RPMI7951 (cell line): ENCODE data around the gene IGF2R. TPM values are rescaled to one million over a fixed set of nuclear protein-coding genes. Genes with fewer than 3 reads are reported as not detected.
"Not testable (repeated sequence)": the region's sequence is repeated elsewhere in the genome, so short reads cannot be mapped to it uniquely, and the experiment has no call there.

Source experiments
- DNase-seq: peaks from one replicate; pipeline ENCODE4 v3.0.0-alpha.2; 2012; ENCODE audit warnings: low read depth
- total RNA-seq: library from RNA; depleted of rRNA; stranded (reverse); fragments of >200 nt; shearing (Covaris generic); gene quantifications from 2 replicates; pipeline ENCODE4 v1.2.3, GENCODE V29; 2014

The IGF2R gene
- total RNA-seq, 1 experiment from 2014 or later, result 36.2 TPM

- DNase-seq, result no peak
These were observed 28.7 kb downstream of the IGF2R start for GRCh38 chr6:159997498-159998101.

GRCh38 chr6:159998538-159998937, 29.7 kb downstream of the IGF2R start:
- no peak for DNase-seq

- DNase-seq, result no peak
These were observed 30.4 kb downstream of the IGF2R start for GRCh38 chr6:159999240-159999671.

GRCh38 chr6:160000280-160000704, 31.4 kb downstream of the IGF2R start:
- DNase-seq, result no peak

GRCh38 chr6:160000893-160001427, 32.1 kb downstream of the IGF2R start:
- DNase-seq, result not testable (repeated sequence)

GRCh38 chr6:160002882-160003281, 34.0 kb downstream of the IGF2R start:
- no peak for DNase-seq

- no peak for DNase-seq
These were observed 35.1 kb downstream of the IGF2R start for GRCh38 chr6:160004018-160004417.

- DNase-seq, result no peak
These were observed 35.7 kb downstream of the IGF2R start for GRCh38 chr6:160004419-160005175.

- no peak for DNase-seq
These were observed 36.3 kb downstream of the IGF2R start for GRCh38 chr6:160005211-160005610.

- no peak for DNase-seq
These were observed 37.1 kb downstream of the IGF2R start for GRCh38 chr6:160005861-160006540.

- no peak for DNase-seq
These were observed 38.3 kb downstream of the IGF2R start for GRCh38 chr6:160007145-160007544.

- no peak for DNase-seq
These were observed 38.7 kb downstream of the IGF2R start for GRCh38 chr6:160007611-160008010.

- no peak for DNase-seq
These were observed 41.2 kb downstream of the IGF2R start for GRCh38 chr6:160010067-160010466.

GRCh38 chr6:160013987-160014868, 45.3 kb downstream of the IGF2R start:
- DNase-seq, result no peak

- no peak for DNase-seq
These were observed 45.9 kb downstream of the IGF2R start for GRCh38 chr6:160014869-160015182.

GRCh38 chr6:160015778-160016684, 47.1 kb downstream of the IGF2R start:
- no peak for DNase-seq

- no peak for DNase-seq
These were observed 53.2 kb downstream of the IGF2R start for GRCh38 chr6:160022101-160022500.

GRCh38 chr6:160022793-160023192, 53.9 kb downstream of the IGF2R start:
- DNase-seq, result no peak

GRCh38 chr6:160024152-160024551, 55.3 kb downstream of the IGF2R start:
- no peak for DNase-seq

GRCh38 chr6:160027076-160027475, 58.2 kb downstream of the IGF2R start:
- DNase-seq, result no peak

GRCh38 chr6:160027931-160028330, 59.0 kb downstream of the IGF2R start:
- no peak for DNase-seq
